GM23338 (cell line): ENCODE measurements around the gene CTBP2. TPM values are rescaled to one million over a fixed set of nuclear protein-coding genes. Genes with fewer than 3 reads are reported as not detected.

Experiments
- ATAC-seq: fragments of 200-7000 bp; cut with Tn5 transposase; 3 replicates; pipeline ENCODE4 v1.9.1; 2020
- DNase-seq: peaks from one replicate; pipeline ENCODE4 v3.0.0-alpha.2; 2015; ENCODE audit warnings: low spot score
- H2AFZ ChIP-seq: fragments of 200-600 bp; sonication (generic); 2 replicates; pipeline ENCODE4 v1.8.0; 2016; ENCODE audit warnings: antibody characterized with exemption, mild to moderate bottlenecking, moderate library complexity
- H3F3A ChIP-seq: fragments of 200-600 bp; sonication (generic); replicated peaks from 2 replicates; pipeline ENCODE4 v1.8.0; 2017; ENCODE audit warnings: antibody characterized with exemption, mixed run types, low read depth
- H3K27ac ChIP-seq: fragments of 200-600 bp; sonication (generic); 2 replicates; pipeline ENCODE4 v1.6.1; 2016; ENCODE audit warnings: low read depth
- H3K27me3 ChIP-seq: fragments of 200-600 bp; sonication (generic); 2 replicates; pipeline ENCODE4 v1.8.0; 2016; ENCODE audit warnings: mild to moderate bottlenecking, mixed run types, moderate library complexity; ENCODE audit not compliant: insufficient read depth
- H3K36me3 ChIP-seq: fragments of 200-600 bp; sonication (generic); 2 replicates; pipeline ENCODE4 v1.8.0; 2016; ENCODE audit warnings: mild to moderate bottlenecking; ENCODE audit not compliant: insufficient read depth
- H3K4me1 ChIP-seq: fragments of 200-600 bp; sonication (generic); 2 replicates; pipeline ENCODE4 v1.8.0; 2016; ENCODE audit warnings: mild to moderate bottlenecking, moderate library complexity; ENCODE audit not compliant: insufficient read depth
- H3K4me2 ChIP-seq: fragments of 200-600 bp; sonication (generic); 2 replicates; pipeline ENCODE4 v1.7.1; 2017; ENCODE audit warnings: mixed run types
- H3K4me3 ChIP-seq: fragments of 200-600 bp; sonication (generic); 2 replicates; pipeline ENCODE4 v1.6.1; 2016; ENCODE audit warnings: mixed run types
- H3K79me2 ChIP-seq: fragments of 200-600 bp; sonication (generic); replicated peaks from 2 replicates; pipeline ENCODE4 v1.8.0; 2017; ENCODE audit warnings: mild to moderate bottlenecking; ENCODE audit not compliant: insufficient read depth
- H3K9me2 ChIP-seq: fragments of 200-600 bp; sonication (generic); 2 replicates; pipeline ENCODE4 v1.8.0; 2017; ENCODE audit not compliant: insufficient read depth
- H4K20me1 ChIP-seq: fragments of 200-600 bp; sonication (generic); replicated peaks from 2 replicates; pipeline ENCODE4 v1.8.0; 2017; ENCODE audit warnings: mild to moderate bottlenecking; ENCODE audit not compliant: insufficient read depth
- H3K27ac Mint-ChIP-seq: 2 replicates; pipeline ENCODE4 v1.8.0; 2020; ENCODE audit warnings: inconsistent platforms, mild to moderate bottlenecking, moderate library complexity, mixed read lengths
- H3K27me3 Mint-ChIP-seq: 3 replicates; pipeline ENCODE4 v1.8.0; 2022; ENCODE audit warnings: low read depth, mild to moderate bottlenecking, moderate library complexity, mixed read lengths, inconsistent platforms; ENCODE audit not compliant: insufficient read depth, poor library complexity
- H3K36me3 Mint-ChIP-seq: 3 replicates; pipeline ENCODE4 v1.8.0; 2021; ENCODE audit warnings: low read depth, mild to moderate bottlenecking, inconsistent platforms, moderate library complexity, mixed read lengths
- H3K4me1 Mint-ChIP-seq: 3 replicates; pipeline ENCODE4 v1.8.0; 2020; ENCODE audit warnings: mild to moderate bottlenecking, inconsistent platforms, mixed read lengths
- H3K4me3 Mint-ChIP-seq: 3 replicates; pipeline ENCODE4 v1.8.0; 2021; ENCODE audit warnings: moderate library complexity, mild to moderate bottlenecking, inconsistent platforms, mixed read lengths
- H3K9me3 Mint-ChIP-seq: 3 replicates; pipeline ENCODE4 v1.8.0; 2020; ENCODE audit warnings: moderate library complexity, mild to moderate bottlenecking, inconsistent platforms, mixed read lengths
- CREB1 ChIP-seq: fragments of 250-450 bp; sonication (Bioruptor Pico); IDR thresholded peaks from 2 replicates; pipeline ENCODE4 v1.5.0; 2020; ENCODE audit warnings: low read depth, mild to moderate bottlenecking, moderate library complexity
- ETS1 ChIP-seq: IDR thresholded peaks from 2 replicates; pipeline ENCODE4 v1.6.1; 2016; ENCODE audit warnings: antibody characterized with exemption
- EZH2 ChIP-seq: fragments of 200-600 bp; sonication (generic); IDR thresholded peaks from one replicate; pipeline ENCODE4 v1.8.0; 2017; ENCODE audit warnings: antibody characterized with exemption, mild to moderate bottlenecking, low read depth; ENCODE audit not compliant: unreplicated experiment
- POLR2AphosphoS5 ChIP-seq: IDR thresholded peaks from 2 replicates; pipeline ENCODE4 v1.6.1; 2016; ENCODE audit warnings: antibody characterized with exemption, low read depth
- STAT1 ChIP-seq: IDR thresholded peaks from one replicate; pipeline ENCODE4 v1.6.1; 2016; ENCODE audit warnings: antibody characterized with exemption; ENCODE audit not compliant: unreplicated experiment
- ZNF114 ChIP-seq: fragments of 250-450 bp; sonication (Bioruptor Pico); IDR thresholded peaks from 2 replicates; pipeline ENCODE4 v1.5.0; 2020; ENCODE audit warnings: mild to moderate bottlenecking, moderate library complexity
- ZNF331 ChIP-seq: fragments of 250-450 bp; sonication (Bioruptor Pico); IDR thresholded peaks from 2 replicates; pipeline ENCODE4 v1.5.0; 2020; ENCODE audit warnings: low read depth, mild to moderate bottlenecking, moderate library complexity
- polyA plus RNA-seq: library from polyadenylated mRNA; unstranded; fragments of >200 nt; fragmentation: Nextera tagmentation; extraction: Ambion mirVana; gene quantifications from 2 replicates; pipeline ENCODE4 v1.2.1, GENCODE V29; 2016
- total RNA-seq: library from RNA; depleted of rRNA; stranded (reverse); fragments of >200 nt; shearing (Covaris generic); gene quantifications from 2 replicates; pipeline ENCODE4 v1.2.3, GENCODE V29; 2014

Gene CTBP2
- total and polyA plus RNA-seq, 2 experiments from 2014 or later, result 133 to 265 TPM

GRCh38 chr10:125006188-125006680 is 154.1 kb downstream of the CTBP2 start:
- no peak overlapping the region for H3K27ac ChIP-seq
- Mint-ChIP-seq H3K4me3 (no peak overlapping the region), H3K36me3 (peaks cover 72% of the 10 kb centered on the region), H3K4me1 (peaks cover 43% of the 10 kb centered on the region), H3K9me3 (no peaks in the 10 kb centered on the region), H3K27ac (no peak overlapping the region), H3K27me3 (peaks cover 36% of the 10 kb centered on the region)
- H2AFZ ChIP-seq, result no peak overlapping the region
- peaks cover 12% of the 10 kb centered on the region; the same call in 1 of the 2 replicates for H3K36me3 ChIP-seq
- ATAC-seq (no peak), DNase-seq (no peak)
- no peak for TF ChIP-seq CREB1 (CRISPR knock-in tag)
- TF ChIP-seq STAT1, result no peak
- TF ChIP-seq POLR2AphosphoS5, result no peak
- TF ChIP-seq ZNF114, result no peak
- H3F3A ChIP-seq, result peaks cover 6% of the 10 kb centered on the region
- H3K79me2 ChIP-seq, result peaks cover 78% of the 10 kb centered on the region
- no peak overlapping the region for H3K4me2 ChIP-seq
- peaks cover 25% of the 10 kb centered on the region for H3K4me1 ChIP-seq
- no peak overlapping the region for H3K4me3 ChIP-seq
- peaks cover 61% of the 10 kb centered on the region for H4K20me1 ChIP-seq
- no peaks in the 10 kb centered on the region for H3K9me2 ChIP-seq
- H3K27me3 ChIP-seq, result no peaks in the 10 kb centered on the region

- Histone ChIP-seq H3K27ac (0 out of 2 replicates have a peak overlapping the region, but pooled peaks have one; percentile 59), H2AFZ (no peak overlapping the region), H3K9me2 (no peaks in the 10 kb centered on the region), H3K4me3 (no peak overlapping the region), H3K4me2 (no peak overlapping the region), H4K20me1 (peaks cover 58% of the 10 kb centered on the region), H3K27me3 (no peaks in the 10 kb centered on the region), H3K4me1 (peaks cover 18% of the 10 kb centered on the region), H3K36me3 (peaks cover 12% of the 10 kb centered on the region; the same call in 1 of the 2 replicates), H3F3A (peaks cover 9% of the 10 kb centered on the region), H3K79me2 (peaks cover 71% of the 10 kb centered on the region)
- Mint-ChIP-seq H3K27ac (peak overlapping the region; percentile 72; the same call in 1 of the 2 replicates), H3K27me3 (peaks cover 41% of the 10 kb centered on the region), H3K4me1 (peaks cover 38% of the 10 kb centered on the region), H3K9me3 (no peaks in the 10 kb centered on the region), H3K36me3 (peaks cover 78% of the 10 kb centered on the region), H3K4me3 (no peak overlapping the region)
- TF ChIP-seq ETS1 (no peak), POLR2AphosphoS5 (no peak)
- no peak for DNase-seq
- ATAC-seq, result no peak
These were observed 154.8 kb downstream of the CTBP2 start for GRCh38 chr10:125005312-125006187.

- no peaks in the 10 kb centered on the region for H3K9me2 ChIP-seq
- Mint-ChIP-seq H3K4me1 (peaks cover 30% of the 10 kb centered on the region), H3K27me3 (peaks cover 43% of the 10 kb centered on the region), H3K27ac (no peak overlapping the region; the same call in 1 of the 2 replicates), H3K4me3 (no peak overlapping the region; the same call in 2 of the 3 replicates), H3K36me3 (peaks cover 80% of the 10 kb centered on the region), H3K9me3 (peaks cover 2% of the 10 kb centered on the region; the same call in 1 of the 3 replicates)
- peaks cover 10% of the 10 kb centered on the region; the same call in 1 of the 2 replicates for H3F3A ChIP-seq
- no peak overlapping the region for H3K4me3 ChIP-seq
- H3K79me2 ChIP-seq, result peaks cover 63% of the 10 kb centered on the region
- ATAC-seq (no peak), DNase-seq (no peak)
- H2AFZ ChIP-seq, result no peak overlapping the region
- no peak overlapping the region for H3K4me2 ChIP-seq
- peaks cover 12% of the 10 kb centered on the region; the same call in 1 of the 2 replicates for H3K36me3 ChIP-seq
- H3K4me1 ChIP-seq, result peaks cover 10% of the 10 kb centered on the region
- H3K27ac ChIP-seq, result 0 out of 2 replicates have a peak overlapping the region, but pooled peaks have one; percentile 59
- no peaks in the 10 kb centered on the region for H3K27me3 ChIP-seq
- peaks cover 50% of the 10 kb centered on the region for H4K20me1 ChIP-seq
- TF ChIP-seq ZNF331 (CRISPR knock-in tag) (no peak), EZH2 (no peak), STAT1 (no peak)
These were observed 155.6 kb downstream of the CTBP2 start for GRCh38 chr10:125004571-125005311.
